HCT116 (cell line): ENCODE data around the gene GIGYF1. TPM values are rescaled to one million over a fixed set of nuclear protein-coding genes. Genes with fewer than 3 reads are reported as not detected.

Experiments
- ATAC-seq: fragments of 200-7000 bp; cut with Tn5 transposase; 2 replicates; pipeline ENCODE4 v1.9.1; 2020; ENCODE audit warnings: mild to moderate bottlenecking, moderate library complexity
- BruUV-seq: library from RNA; stranded (reverse); fragments of 400-500 nt; replicated peaks from 2 replicates; lab custom pipeline; 2021; lab: Mats Ljungman, UMichigan
- CTCF ChIA-PET: fragments of 300-600 bp; sonication (Branson Sonifier 250); formaldehyde crosslinking; loops from one replicate; lab custom pipeline; 2021; ENCODE audit warnings: antibody characterized with exemption; lab: Charles Lee
- POLR2A ChIA-PET: fragments of 300-600, 350-600 bp; sonication (Branson Sonifier 250); formaldehyde crosslinking; loops from one replicate; lab custom pipeline; 2021; ENCODE audit warnings: antibody characterized with exemption; lab: Charles Lee
- RAD21 ChIA-PET, 2 experiments: fragments of 300-600 bp; sonication (Branson Sonifier 250); formaldehyde crosslinking; loops; one replicate each; lab custom pipeline; 2023; ENCODE audit warnings: low total read pairs in 2 of 2; ENCODE audit not compliant: uncharacterized antibody in 2 of 2, unreplicated experiment in 2 of 2, low non-redundant PET in 1 of 2; lab: Charles Lee
- DNase-seq: peaks from one replicate; pipeline ENCODE4 v3.0.0-alpha.2; 2010; ENCODE audit warnings: low read depth, low spot score
- H2AFZ ChIP-seq: fragments of 200-600 bp; shearing (Covaris generic), sonication (generic); 2 replicates; pipeline ENCODE4 v1.6.1; 2017; ENCODE audit warnings: low read depth, mixed run types, mixed read lengths, antibody characterized with exemption, low read length; ENCODE audit not compliant: poor library complexity, severe bottlenecking
- H3K27ac ChIP-seq: 2 replicates; pipeline ENCODE4 v1.5.1; 2012; ENCODE audit warnings: low read depth, low read length
- H3K27me3 ChIP-seq: fragments of 200-600 bp; sonication (generic); 2 replicates; pipeline ENCODE4 v1.6.1; 2016; ENCODE audit warnings: mixed run types, low read length, mixed read lengths; ENCODE audit not compliant: insufficient read depth
- H3K36me3 ChIP-seq, 2 experiments: fragments of 200-500 bp in 1 of 2; fragments of 200-600 bp in 1 of 2; sonication (Bioruptor generic) in 1 of 2; sonication (generic) in 1 of 2; 2 replicates each; pipeline versions ENCODE4 v1.5.1 to v1.6.1; 2014 to 2016; ENCODE audit warnings: low read length in 2 of 2, inconsistent platforms in 1 of 2, mixed read lengths in 1 of 2, mixed run types in 1 of 2; ENCODE audit not compliant: insufficient read depth in 2 of 2, control insufficient read depth in 1 of 2
- H3K4me1 ChIP-seq, 2 experiments: fragments of 200-600 bp in 1 of 2; sonication (generic) in 1 of 2; 2 replicates each; pipeline versions ENCODE4 v1.5.1 to v1.6.1; 2012 to 2017; ENCODE audit warnings: low read length in 2 of 2, inconsistent platforms in 1 of 2, mild to moderate bottlenecking in 1 of 2, mixed read lengths in 1 of 2, mixed run types in 1 of 2, moderate library complexity in 1 of 2; ENCODE audit not compliant: insufficient read depth in 2 of 2, control insufficient read depth in 1 of 2
- H3K4me2 ChIP-seq: fragments of 200-600 bp; sonication (generic); 2 replicates; pipeline ENCODE4 v1.6.1; 2017; ENCODE audit warnings: mixed run types, low read length, mixed read lengths
- H3K4me3 ChIP-seq, 2 experiments: fragments of 200-600 bp in 1 of 2; sonication (generic) in 1 of 2; replicated peaks in 1 of 2; 2 replicates each; pipeline ENCODE4 v1.5.1; 2011 to 2016; ENCODE audit warnings: low read length in 2 of 2, control low read depth in 1 of 2, low read depth in 1 of 2, mild to moderate bottlenecking in 1 of 2, mixed read lengths in 1 of 2, mixed run types in 1 of 2
- H3K79me2 ChIP-seq: fragments of 200-600 bp; sonication (generic); 2 replicates; pipeline ENCODE4 v1.6.1; 2017; ENCODE audit warnings: mild to moderate bottlenecking, mixed run types, low read length, moderate library complexity, mixed read lengths; ENCODE audit not compliant: insufficient read depth
- H3K9ac ChIP-seq: fragments of 200-600 bp; sonication (generic); 2 replicates; pipeline ENCODE4 v1.6.1; 2016; ENCODE audit warnings: low read length, mixed read lengths
- H3K9me2 ChIP-seq: fragments of 200-600 bp; sonication (generic), shearing (Covaris generic); 2 replicates; pipeline ENCODE4 v1.6.1; 2017; ENCODE audit warnings: mixed run types, mild to moderate bottlenecking, moderate library complexity; ENCODE audit not compliant: insufficient read depth
- H3K9me3 ChIP-seq, 2 experiments: fragments of 200-500 bp in 1 of 2; fragments of 200-600 bp in 1 of 2; sonication (Bioruptor generic) in 1 of 2; sonication (generic) in 1 of 2; 2 replicates each; pipeline ENCODE4 v1.6.1; 2014 to 2017; ENCODE audit warnings: low read length in 2 of 2, mixed read lengths in 2 of 2, inconsistent platforms in 1 of 2, low read depth in 1 of 2, mild to moderate bottlenecking in 1 of 2, mixed run types in 1 of 2, moderate library complexity in 1 of 2; ENCODE audit not compliant: control insufficient read depth in 1 of 2, insufficient read depth in 1 of 2
- H4K20me1 ChIP-seq: fragments of 200-600 bp; sonication (generic), shearing (Covaris generic); 2 replicates; pipeline ENCODE4 v1.6.1; 2017; ENCODE audit warnings: mixed run types, mild to moderate bottlenecking, moderate library complexity; ENCODE audit not compliant: insufficient read depth
- CTCF ChIP-seq, 3 experiments: fragments of 200-600 bp in 1 of 3; sonication (generic) in 1 of 3; IDR thresholded peaks in 2 of 3; conservative IDR thresholded peaks in 1 of 3; 2 replicates each; pipeline ENCODE4 v1.5.1; 2012 to 2017; ENCODE audit warnings: low read depth in 2 of 3, low read length in 2 of 3, antibody characterized with exemption in 1 of 3, borderline replicate concordance in 1 of 3, control low read depth in 1 of 3, mild to moderate bottlenecking in 1 of 3, mixed read lengths in 1 of 3, mixed run types in 1 of 3, moderate library complexity in 1 of 3; ENCODE audit not compliant: insufficient read depth in 1 of 3
- EGR1 ChIP-seq: IDR thresholded peaks from 2 replicates; pipeline ENCODE4 v1.6.1; 2012; ENCODE audit warnings: low read depth
- ELF1 ChIP-seq: IDR thresholded peaks from 2 replicates; pipeline ENCODE4 v1.6.1; 2012; ENCODE audit warnings: low read depth, borderline replicate concordance
- EZH2 ChIP-seq: fragments of 200-600 bp; sonication (generic); IDR thresholded peaks from 2 replicates; pipeline ENCODE4 v1.6.1; 2017; ENCODE audit warnings: antibody characterized with exemption, mixed run types
- JUND ChIP-seq: IDR thresholded peaks from 2 replicates; pipeline ENCODE4 v1.6.1; 2012
- POLR2A ChIP-seq: IDR thresholded peaks from 2 replicates; pipeline ENCODE4 v1.7.0; 2011; ENCODE audit warnings: borderline replicate concordance; ENCODE audit not compliant: insufficient read depth, insufficient read length; ENCODE audit errors: extremely low read depth
- RAD21 ChIP-seq: IDR thresholded peaks from 2 replicates; pipeline ENCODE4 v1.6.1; 2012; ENCODE audit warnings: low read depth, mild to moderate bottlenecking
- REST ChIP-seq: IDR thresholded peaks from 2 replicates; pipeline ENCODE4 v1.6.1; 2012; ENCODE audit warnings: low read depth
- SIN3A ChIP-seq: IDR thresholded peaks from 2 replicates; pipeline ENCODE4 v1.6.1; 2012; ENCODE audit warnings: low read depth
- SP1 ChIP-seq: IDR thresholded peaks from 2 replicates; pipeline ENCODE4 v1.6.1; 2012; ENCODE audit warnings: low read depth
- YY1 ChIP-seq: IDR thresholded peaks from 2 replicates; pipeline ENCODE4 v1.6.1; 2011; ENCODE audit warnings: low read length, low read depth, moderate library complexity, mild to moderate bottlenecking; ENCODE audit not compliant: insufficient replicate concordance; ENCODE audit errors: extremely low read depth
- ZNF274 ChIP-seq: fragments of 200-500 bp; sonication (Bioruptor generic); IDR thresholded peaks from 2 replicates; pipeline ENCODE4 v1.6.1; 2014; ENCODE audit warnings: mild to moderate bottlenecking, low read depth, low read length, inconsistent platforms
- intact Hi-C: fragments of 100-400 bp; cut with micrococcal nuclease; formaldehyde crosslinking; loops from 2 replicates; pipeline ENCODE4 v1.10.0; 2022
- total RNA-seq: library from RNA; stranded (reverse); gene quantifications from one replicate; pipeline ENCODE4 v1.2.1, GENCODE V29; 2021; ENCODE audit not compliant: unreplicated experiment
- TF ChIP-seq, protein P1 (sequence below): IDR thresholded peaks from 2 replicates; pipeline ENCODE4 v1.6.1; 2012

The GIGYF1 gene
- total RNA-seq, 1 experiment from 2014 or later: 59.7 TPM

- no peak for TF ChIP-seq REST
- no peak for TF ChIP-seq JUND
- peak; percentile 82; the same call in 1 of the 2 replicates for TF ChIP-seq ELF1
- TF ChIP-seq, protein P1, sequence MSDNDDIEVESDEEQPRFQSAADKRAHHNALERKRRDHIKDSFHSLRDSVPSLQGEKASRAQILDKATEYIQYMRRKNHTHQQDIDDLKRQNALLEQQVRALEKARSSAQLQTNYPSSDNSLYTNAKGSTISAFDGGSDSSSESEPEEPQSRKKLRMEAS: peak; percentile 97
These were observed 12.0 kb upstream of the GIGYF1 start, which contains the start of gene POP7 (continued) for GRCh38 chr7:100705753-100706671.

DNA sequence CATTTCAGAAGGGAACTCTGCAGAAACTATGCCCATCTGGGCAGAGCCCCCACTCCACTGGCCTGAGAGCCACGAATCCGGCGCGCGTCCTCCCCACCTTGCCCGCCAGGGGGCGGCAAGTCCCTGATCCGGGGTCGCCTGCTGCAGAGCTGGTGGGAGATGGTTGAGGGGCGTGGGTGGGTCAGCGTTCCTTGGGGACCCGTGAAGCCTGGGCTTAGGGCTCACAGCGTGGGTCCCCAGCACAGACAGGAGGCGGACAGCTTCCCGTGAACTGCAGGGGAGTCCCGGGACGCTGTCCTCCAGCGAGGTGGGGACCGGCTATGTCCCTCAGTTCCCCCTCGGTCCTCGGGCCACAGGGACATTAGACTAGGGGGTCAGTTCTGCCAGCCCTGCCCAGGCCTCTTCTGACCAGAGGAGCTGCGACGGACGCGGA lies 11.3 kb upstream of the GIGYF1 start:
- ChIA-PET CTCF (interaction anchor here (0.6 to 2.5 kb wide), 32 partner anchors 9 to 577 kb away, joined by 3 to 52 read pairs (median 6); partner anchors contain the start of genes EPHB4, FBXO24, GIGYF1 and LRCH4), POLR2A (interaction anchor here (0.6 to 1.9 kb wide), 19 partner anchors 9 to 373 kb away, joined by 3 to 17 read pairs (median 4); partner anchors contain the start of genes EPHB4, FBXO24, GIGYF1 and GNB2), RAD21 (interaction anchor here (0.5 to 2.2 kb wide), 9 partner anchors 20 to 380 kb away, joined by 3 to 12 read pairs (median 5); partner anchors contain the start of genes SLC12A9 (in 2 of the 2) and EPHB4 (in 1 of the 2))
- Histone ChIP-seq H3K4me3 (peak overlapping the region; percentile 76 to 97), H3K9ac (peak overlapping the region; percentile 99), H3K9me3 (no peaks in the 10 kb centered on the region), H3K9me2 (no peaks in the 10 kb centered on the region), H3K79me2 (peaks cover 26% of the 10 kb centered on the region), H3K27ac (peak overlapping the region; percentile 95), H3K27me3 (no peaks in the 10 kb centered on the region), H3K4me1 (peaks cover 8 to 20% of the 10 kb centered on the region in 2 experiments; a peak in 3 of 4 replicates), H3K36me3 (peaks cover 4 to 12% of the 10 kb centered on the region in 2 experiments; a peak in 3 of 4 replicates), H3K4me2 (peak overlapping the region; percentile 91), H4K20me1 (peaks cover 5% of the 10 kb centered on the region; the same call in 1 of the 2 replicates), H2AFZ (no peak overlapping the region)
- ATAC-seq (peak; percentile 77), DNase-seq (peak; percentile 32)
- TF ChIP-seq RAD21 (peak; percentile 81), EZH2 (no peak), POLR2A (no peak), EGR1 (peak; percentile 76), SP1 (no peak), ZNF274 (no peak), SIN3A (no peak), CTCF (IDR thresholded peaks at IDR 0.05 in 2 of 3, conservative IDR thresholded peaks at IDR 0.05 in 1 of 3; ENCODE audit: borderline replicate concordance in 1 of 3, insufficient read depth in 1 of 3, low read depth in 2 of 3, low read length in 2 of 3) (peak; percentile 81 to 86 (median 86)), YY1 (peak; percentile 33)
- intact Hi-C loops: loop anchor here (1.0 to 5.0 kb wide), 4 partner anchors 32 to 372 kb away; partner anchors contain the start of genes EPHB4, GNB2 and SLC12A9
- BruUV-seq: TSS peak; percentile 95
